SK-N-SH (cell line): Measurements from ENCODE around the gene E2F4. TPM values are rescaled to one million over a fixed set of nuclear protein-coding genes. Genes with fewer than 3 reads are reported as not detected.
A peak's percentile ranks its signal among the peaks of the same experiment; 100 is the strongest.

ENCODE experiments used
- CTCF ChIA-PET: fragments of 300-600, 350-600 bp; formaldehyde crosslinking; extraction: SDS; loops from one replicate; lab custom pipeline; 2021; lab: Yijun Ruan, JAX
- POLR2A ChIA-PET: fragments of 350-600 bp; sonication (Branson Sonifier 250); formaldehyde crosslinking; extraction: SDS; loops from one replicate; lab custom pipeline; 2020; ENCODE audit warnings: antibody characterized with exemption, inconsistent platforms; lab: Yijun Ruan, JAX
- DNase-seq: peaks from one replicate; pipeline ENCODE4 v3.0.0; 2012
- H2AFZ ChIP-seq: fragments of 200-600 bp; sonication (generic); 2 replicates; pipeline ENCODE4 v1.8.1; 2016; ENCODE audit warnings: antibody characterized with exemption, mild to moderate bottlenecking, low read depth
- H3F3A ChIP-seq: fragments of 200-600 bp; sonication (generic); replicated peaks from 2 replicates; pipeline ENCODE3; 2016; ENCODE audit warnings: antibody characterized with exemption, mild to moderate bottlenecking; ENCODE audit not compliant: insufficient read depth
- H3K27ac ChIP-seq, 2 experiments: fragments of 200-500 bp in 1 of 2; fragments of 200-600 bp in 1 of 2; sonication (Bioruptor generic) in 1 of 2; sonication (generic), shearing (Covaris generic) in 1 of 2; 2 replicates each; pipeline versions ENCODE4 v1.5.1 to v1.6.1; 2014 to 2016; ENCODE audit warnings: low read depth in 2 of 2, inconsistent platforms in 1 of 2, low read length in 1 of 2, mild to moderate bottlenecking in 1 of 2, mixed read lengths in 1 of 2
- H3K27me3 ChIP-seq: fragments of 200-600 bp; sonication (generic), shearing (Covaris generic); 2 replicates; pipeline ENCODE4 v1.6.1; 2016; ENCODE audit warnings: mixed run types; ENCODE audit not compliant: insufficient read depth
- H3K36me3 ChIP-seq, 2 experiments: fragments of 200-500 bp in 1 of 2; fragments of 200-600 bp in 1 of 2; sonication (Bioruptor generic) in 1 of 2; sonication (generic) in 1 of 2; replicated peaks in 1 of 2; 2 replicates each; pipeline versions ENCODE3 to v1.5.1; 2014 to 2016; ENCODE audit warnings: low read length in 1 of 2, mild to moderate bottlenecking in 1 of 2; ENCODE audit not compliant: insufficient read depth in 2 of 2, control insufficient read depth in 1 of 2
- H3K4me1 ChIP-seq, 2 experiments: fragments of 200-500 bp in 1 of 2; fragments of 200-600 bp in 1 of 2; sonication (Bioruptor generic) in 1 of 2; sonication (generic), shearing (Covaris generic) in 1 of 2; 2 replicates each; pipeline versions ENCODE4 v1.5.1 to v1.6.1; 2014 to 2016; ENCODE audit warnings: low read depth in 1 of 2, low read length in 1 of 2, mixed run types in 1 of 2; ENCODE audit not compliant: insufficient read depth in 2 of 2, control insufficient read depth in 1 of 2
- H3K4me2 ChIP-seq: fragments of 200-600 bp; sonication (generic), shearing (Covaris generic); 2 replicates; pipeline ENCODE4 v1.6.1; 2017; ENCODE audit warnings: mixed run types
- H3K4me3 ChIP-seq, 2 experiments: fragments of 200-500 bp in 1 of 2; fragments of 200-600 bp in 1 of 2; sonication (Bioruptor generic) in 1 of 2; sonication (generic), shearing (Covaris generic) in 1 of 2; 2 replicates each; pipeline versions ENCODE4 v1.5.1 to v1.8.1; 2014 to 2016; ENCODE audit warnings: low read depth in 2 of 2, inconsistent platforms in 1 of 2, low read length in 1 of 2, mild to moderate bottlenecking in 1 of 2, mixed read lengths in 1 of 2, moderate library complexity in 1 of 2
- H3K79me2 ChIP-seq: fragments of 200-600 bp; sonication (generic); 2 replicates; pipeline ENCODE4 v1.8.1; 2017; ENCODE audit warnings: mild to moderate bottlenecking; ENCODE audit not compliant: insufficient read depth
- H3K9ac ChIP-seq: fragments of 200-600 bp; sonication (generic); 2 replicates; pipeline ENCODE4 v1.6.1; 2017; ENCODE audit warnings: mixed run types
- H3K9me2 ChIP-seq: fragments of 200-600 bp; sonication (generic); 2 replicates; pipeline ENCODE4 v1.6.1; 2017; ENCODE audit warnings: mixed run types
- H3K9me3 ChIP-seq: fragments of 200-600 bp; sonication (generic); 2 replicates; pipeline ENCODE4 v1.6.1; 2017; ENCODE audit warnings: mixed run types, mild to moderate bottlenecking, moderate library complexity
- H4K20me1 ChIP-seq: fragments of 200-600 bp; sonication (generic); 2 replicates; pipeline ENCODE4 v1.6.1; 2017; ENCODE audit warnings: mild to moderate bottlenecking, mixed run types; ENCODE audit not compliant: insufficient read depth
- CHD2 ChIP-seq: fragments of 150-350 bp; IDR thresholded peaks from 2 replicates; pipeline ENCODE4 v1.6.1; 2018; ENCODE audit warnings: low read length; ENCODE audit not compliant: partially characterized antibody
- FOSL2 ChIP-seq: IDR thresholded peaks from 2 replicates; pipeline ENCODE4 v1.4.0; 2012; ENCODE audit warnings: low read depth, mild to moderate bottlenecking, moderate library complexity, borderline replicate concordance
- FOXJ3 ChIP-seq: sonication (generic); formaldehyde crosslinking; IDR thresholded peaks from 2 replicates; pipeline ENCODE4 v1.5.1; 2020; ENCODE audit warnings: mild to moderate bottlenecking, missing genetic modification reagents
- GATA2 ChIP-seq: sonication (generic); formaldehyde crosslinking; IDR thresholded peaks from 2 replicates; pipeline ENCODE4 v1.5.0; 2020; ENCODE audit warnings: mild to moderate bottlenecking, missing genetic modification reagents
- IRF3 ChIP-seq: fragments of 150-350 bp; IDR thresholded peaks from 2 replicates; pipeline ENCODE4 v1.6.1; 2016; ENCODE audit warnings: mild to moderate bottlenecking, low read depth, low read length
- JUND ChIP-seq: IDR thresholded peaks from 2 replicates; pipeline ENCODE4 v1.4.0; 2012
- MAX ChIP-seq: IDR thresholded peaks from 2 replicates; pipeline ENCODE4 v1.4.0; 2012; ENCODE audit warnings: low read depth
- RCOR1 ChIP-seq: fragments of 150-350 bp; IDR thresholded peaks from 2 replicates; pipeline ENCODE4 v1.6.1; 2017; ENCODE audit warnings: antibody characterized with exemption, low read length
- RFX5 ChIP-seq: IDR thresholded peaks from 2 replicates; pipeline ENCODE4 v1.6.1; 2012; ENCODE audit warnings: mild to moderate bottlenecking, improper control_type of control experiment, low read length
- RXRA ChIP-seq: IDR thresholded peaks from 2 replicates; pipeline ENCODE4 v1.4.0; 2012; ENCODE audit warnings: low read depth, mild to moderate bottlenecking, borderline replicate concordance
- TCF12 ChIP-seq: IDR thresholded peaks from 2 replicates; pipeline ENCODE4 v1.4.0; 2012
- YY1 ChIP-seq: IDR thresholded peaks from 2 replicates; pipeline ENCODE4 v1.4.0; 2012; ENCODE audit warnings: low read depth, mild to moderate bottlenecking
- WGBS: methylation state at CpG from one replicate; pipeline ENCODE4 v1.1.6; 2017; ENCODE audit warnings: low lambda C conversion rate; 5-methylcytosine and 5-hydroxymethylcytosine counted together
- polyA plus RNA-seq, 3 experiments: library from polyadenylated mRNA; depleted of rRNA; stranded (reverse); fragments of >200 nt; gene quantifications; 2 replicates each; pipeline ENCODE4 v1.2.3, GENCODE V29; 2012
- TF ChIP-seq, protein P1 (sequence below): IDR thresholded peaks from 2 replicates; pipeline ENCODE4; 2012
- TF ChIP-seq, protein P2 (sequence below): IDR thresholded peaks from 2 replicates; pipeline ENCODE4 v1.4.0; 2012; ENCODE audit warnings: low read depth, borderline replicate concordance
- TF ChIP-seq, protein P3 (sequence below): fragments of 150-350 bp; IDR thresholded peaks from 2 replicates; pipeline ENCODE4 v1.6.1; 2017; ENCODE audit warnings: antibody characterized with exemption, low read length, low read depth, borderline replicate concordance

The E2F4 gene
- polyA plus RNA-seq, 1 of the 3 experiments (the other 2 are of a cell fraction): 168 TPM

- no peaks in the 10 kb centered on the region for H3K27me3 ChIP-seq
- H3K9me3 ChIP-seq: no peaks in the 10 kb centered on the region
- TF ChIP-seq GATA2 (CRISPR knock-in tag): no peak
- TF ChIP-seq, protein P1, sequence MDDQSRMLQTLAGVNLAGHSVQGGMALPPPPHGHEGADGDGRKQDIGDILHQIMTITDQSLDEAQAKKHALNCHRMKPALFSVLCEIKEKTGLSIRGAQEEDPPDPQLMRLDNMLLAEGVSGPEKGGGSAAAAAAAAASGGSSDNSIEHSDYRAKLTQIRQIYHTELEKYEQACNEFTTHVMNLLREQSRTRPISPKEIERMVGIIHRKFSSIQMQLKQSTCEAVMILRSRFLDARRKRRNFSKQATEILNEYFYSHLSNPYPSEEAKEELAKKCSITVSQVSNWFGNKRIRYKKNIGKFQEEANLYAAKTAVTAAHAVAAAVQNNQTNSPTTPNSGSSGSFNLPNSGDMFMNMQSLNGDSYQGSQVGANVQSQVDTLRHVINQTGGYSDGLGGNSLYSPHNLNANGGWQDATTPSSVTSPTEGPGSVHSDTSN: no peak
- TF ChIP-seq MAX: no peak
- TF ChIP-seq RXRA: no peak
- TF ChIP-seq TCF12: no peak
- TF ChIP-seq IRF3: no peak
- TF ChIP-seq CHD2: no peak
- no peak for TF ChIP-seq YY1
- TF ChIP-seq FOSL2: no peak
- TF ChIP-seq, protein P2, sequence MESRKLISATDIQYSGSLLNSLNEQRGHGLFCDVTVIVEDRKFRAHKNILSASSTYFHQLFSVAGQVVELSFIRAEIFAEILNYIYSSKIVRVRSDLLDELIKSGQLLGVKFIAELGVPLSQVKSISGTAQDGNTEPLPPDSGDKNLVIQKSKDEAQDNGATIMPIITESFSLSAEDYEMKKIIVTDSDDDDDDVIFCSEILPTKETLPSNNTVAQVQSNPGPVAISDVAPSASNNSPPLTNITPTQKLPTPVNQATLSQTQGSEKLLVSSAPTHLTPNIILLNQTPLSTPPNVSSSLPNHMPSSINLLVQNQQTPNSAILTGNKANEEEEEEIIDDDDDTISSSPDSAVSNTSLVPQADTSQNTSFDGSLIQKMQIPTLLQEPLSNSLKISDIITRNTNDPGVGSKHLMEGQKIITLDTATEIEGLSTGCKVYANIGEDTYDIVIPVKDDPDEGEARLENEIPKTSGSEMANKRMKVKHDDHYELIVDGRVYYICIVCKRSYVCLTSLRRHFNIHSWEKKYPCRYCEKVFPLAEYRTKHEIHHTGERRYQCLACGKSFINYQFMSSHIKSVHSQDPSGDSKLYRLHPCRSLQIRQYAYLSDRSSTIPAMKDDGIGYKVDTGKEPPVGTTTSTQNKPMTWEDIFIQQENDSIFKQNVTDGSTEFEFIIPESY: no peak
- TF ChIP-seq, protein P3, sequence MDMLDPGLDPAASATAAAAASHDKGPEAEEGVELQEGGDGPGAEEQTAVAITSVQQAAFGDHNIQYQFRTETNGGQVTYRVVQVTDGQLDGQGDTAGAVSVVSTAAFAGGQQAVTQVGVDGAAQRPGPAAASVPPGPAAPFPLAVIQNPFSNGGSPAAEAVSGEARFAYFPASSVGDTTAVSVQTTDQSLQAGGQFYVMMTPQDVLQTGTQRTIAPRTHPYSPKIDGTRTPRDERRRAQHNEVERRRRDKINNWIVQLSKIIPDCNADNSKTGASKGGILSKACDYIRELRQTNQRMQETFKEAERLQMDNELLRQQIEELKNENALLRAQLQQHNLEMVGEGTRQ: no peak
- TF ChIP-seq FOXJ3 (CRISPR knock-in tag): no peak
- no peak for TF ChIP-seq JUND
- no peak for TF ChIP-seq RCOR1
- no peak for TF ChIP-seq RFX5
- H2AFZ ChIP-seq: no peak overlapping the region
- peak overlapping the region; percentile 92 to 100 for H3K4me3 ChIP-seq
- peaks cover 29% of the 10 kb centered on the region for H3F3A ChIP-seq
- peak overlapping the region; percentile 88 for H3K4me2 ChIP-seq
- POLR2A ChIA-PET: interaction anchor here (0.6 to 2.0 kb wide), 4 partner anchors 8 to 20 kb away, joined by 5 to 9 read pairs (median 6); no protein-coding TSS in a partner anchor
- H3K9ac ChIP-seq: peak overlapping the region; percentile 83
- 94% methylated on average over 3 of the region's 9 CpGs for WGBS
- no peak for DNase-seq
- H3K9me2 ChIP-seq: no peaks in the 10 kb centered on the region
- CTCF ChIA-PET: interaction anchor here (0.6 to 2.9 kb wide), 11 partner anchors 11 to 476 kb away, joined by 3 to 10 read pairs (median 4); partner anchors contain the start of genes NOL3 and SLC9A5
- peaks cover 25 to 42% of the 10 kb centered on the region in 2 experiments for H3K36me3 ChIP-seq
- no peak overlapping the region for H3K27ac ChIP-seq
- H3K4me1 ChIP-seq: peaks cover 0 to 22% of the 10 kb centered on the region in 2 experiments; a peak in 2 of 4 replicates
- H4K20me1 ChIP-seq: no peaks in the 10 kb centered on the region
- peaks cover 40% of the 10 kb centered on the region for H3K79me2 ChIP-seq
These were observed 36.3 kb downstream of the E2F4 start for GRCh38 chr16:67228034-67228785.
